ENCODE results near the gene APBA2. TPM values are rescaled to one million over a fixed set of nuclear protein-coding genes. Genes with fewer than 3 reads are reported as not detected.

APBA2 gene
- total RNA-seq, 6 experiments from 2014 or later, result 5.3 to 6.5 (median 6.1) TPM

- H3K4me1 Mint-ChIP-seq (ENCODE audit: low read depth), result no peaks in the 10 kb centered on the region
- peaks cover 3% of the 10 kb centered on the region for H3K27me3 Mint-ChIP-seq (ENCODE audit: insufficient read depth)
- DNase-seq, result no peak
- no peaks in the 10 kb centered on the region for H3K36me3 Mint-ChIP-seq (ENCODE audit: low read depth)
- peaks cover 3% of the 10 kb centered on the region; the same call in 1 of the 2 replicates for H3K9me3 Mint-ChIP-seq
- H3K27ac Mint-ChIP-seq, result no peak overlapping the region
- no peak for TF ChIP-seq CTCF (IDR thresholded peaks at IDR 0.05)
- no peak overlapping the region for H3K4me3 Mint-ChIP-seq
Measured at GRCh38 chr15:28880680-28881079, 5.1 kb upstream of the APBA2 start.

GRCh38 chr15:28881170-28881569, 4.6 kb upstream of the APBA2 start:
- Mint-ChIP-seq H3K4me3 (no peak overlapping the region), H3K9me3 (no peaks in the 10 kb centered on the region), H3K36me3 (ENCODE audit: low read depth) (no peaks in the 10 kb centered on the region), H3K27me3 (ENCODE audit: insufficient read depth) (peaks cover 3% of the 10 kb centered on the region), H3K4me1 (ENCODE audit: low read depth) (no peaks in the 10 kb centered on the region), H3K27ac (no peak overlapping the region)
- DNase-seq, result no peak
- TF ChIP-seq CTCF (IDR thresholded peaks at IDR 0.05), result no peak; the same call in 1 of the 2 replicates

GRCh38 chr15:28881600-28881999, 4.2 kb upstream of the APBA2 start:
- Mint-ChIP-seq H3K27me3 (ENCODE audit: insufficient read depth) (peaks cover 3% of the 10 kb centered on the region), H3K36me3 (ENCODE audit: low read depth) (no peaks in the 10 kb centered on the region), H3K4me3 (no peak overlapping the region), H3K4me1 (ENCODE audit: low read depth) (no peaks in the 10 kb centered on the region), H3K9me3 (no peaks in the 10 kb centered on the region), H3K27ac (no peak overlapping the region)
- no peak for DNase-seq
- TF ChIP-seq CTCF (IDR thresholded peaks at IDR 0.05), result no peak

- TF ChIP-seq CTCF (IDR thresholded peaks at IDR 0.05), result no peak
- H3K36me3 Mint-ChIP-seq (ENCODE audit: low read depth), result no peaks in the 10 kb centered on the region
- H3K4me3 Mint-ChIP-seq, result no peak overlapping the region
- peaks cover 6% of the 10 kb centered on the region for H3K27me3 Mint-ChIP-seq (ENCODE audit: insufficient read depth)
- no peak overlapping the region for H3K27ac Mint-ChIP-seq
- no peak for DNase-seq
- H3K9me3 Mint-ChIP-seq, result no peaks in the 10 kb centered on the region
- no peaks in the 10 kb centered on the region for H3K4me1 Mint-ChIP-seq (ENCODE audit: low read depth)
Measured at GRCh38 chr15:28884151-28884940, 1.4 kb upstream of the APBA2 start.

GRCh38 chr15:28885128-28885629, 595 bp upstream of the APBA2 start:
- H3K36me3 Mint-ChIP-seq (ENCODE audit: low read depth), result no peaks in the 10 kb centered on the region
- H3K27ac Mint-ChIP-seq, result no peak overlapping the region
- peaks cover 6% of the 10 kb centered on the region for H3K27me3 Mint-ChIP-seq (ENCODE audit: insufficient read depth)
- TF ChIP-seq CTCF (IDR thresholded peaks at IDR 0.05), result no peak
- no peak for DNase-seq
- no peaks in the 10 kb centered on the region for H3K4me1 Mint-ChIP-seq (ENCODE audit: low read depth)
- H3K4me3 Mint-ChIP-seq, result peak overlapping the region; percentile 26; the same call in 1 of the 2 replicates
- no peaks in the 10 kb centered on the region for H3K9me3 Mint-ChIP-seq
